Upper lobe of left lung (tissue), 4 donors: ENCODE results near the gene TMPRSS9.

Source experiments
- CTCF ChIP-seq, 6 experiments: fragments of 450-650 bp in 4 of 6; fragments of 200-600 bp in 2 of 6; sonication (generic) in 2 of 6; IDR thresholded peaks; one replicate each; pipeline ENCODE4 v1.5.1; 2016 to 2019; ENCODE audit warnings: antibody characterized with exemption in 6 of 6
- EP300 ChIP-seq, 4 donors: sonication (generic); formaldehyde crosslinking; IDR thresholded peaks; one replicate each; pipeline ENCODE4 v1.5.1; 2017; ENCODE audit warnings: antibody characterized with exemption in 4 of 4, control low read depth in 2 of 4

- no peak for TF ChIP-seq EP300 (IDR thresholded peaks at IDR 0.05)
- no peak for TF ChIP-seq CTCF (IDR thresholded peaks at IDR 0.05)
These were observed 68.2 kb downstream of the TMPRSS9 start for GRCh38 chr19:2428321-2428690.
